OCI-LY3 (cell line): ENCODE measurements around the gene AHNAK.

Source experiments
- EZH2phosphoT487 ChIP-seq: fragments of 200-600 bp; shearing (Covaris generic); IDR thresholded peaks from 2 replicates; pipeline ENCODE4 v1.6.1; 2018; ENCODE audit warnings: antibody characterized with exemption, mixed run types, low read depth
- TF ChIP-seq, protein P1 (sequence below): fragments of 200-600, 300-600 bp; sonication (generic); IDR thresholded peaks from 2 replicates; pipeline ENCODE4 v1.5.1; 2014; ENCODE audit warnings: antibody characterized with exemption, low read length, low read depth

DNA sequence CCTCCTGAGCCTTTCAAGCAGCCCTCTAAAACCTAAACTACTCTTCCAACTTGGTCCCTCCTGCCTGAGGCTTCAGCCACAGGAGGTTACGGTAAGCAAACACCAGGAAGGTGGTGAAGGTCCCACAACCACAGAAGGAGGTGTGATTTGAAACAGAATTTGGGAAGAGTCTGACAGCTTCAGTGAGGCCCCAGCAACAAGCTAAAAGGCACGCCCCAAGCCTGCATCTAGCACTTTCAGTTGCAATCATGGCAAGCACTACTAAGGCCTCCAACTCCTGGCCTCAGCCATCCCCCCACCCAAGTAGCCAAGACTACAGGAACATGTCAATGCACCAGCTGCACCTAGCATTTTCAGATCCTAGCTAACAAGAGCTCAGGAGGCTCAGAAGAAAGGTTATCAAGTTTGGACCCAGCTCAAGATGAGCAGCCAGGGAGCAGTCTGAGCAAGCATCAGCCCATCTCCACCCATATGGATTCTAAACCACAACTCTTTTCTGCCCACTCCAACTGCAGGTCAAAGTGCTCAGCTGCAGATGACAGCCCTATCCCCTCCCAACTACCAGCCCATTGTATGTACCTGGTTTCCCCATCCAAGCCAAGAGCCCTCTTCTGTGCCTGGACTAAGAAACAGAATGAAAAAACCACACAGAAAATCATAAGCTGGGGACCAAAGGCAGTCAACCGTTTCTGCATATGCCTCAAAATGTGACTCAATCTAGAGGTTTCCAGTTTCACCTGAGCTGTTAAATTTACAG lies 10.4 kb upstream of the AHNAK start:
- TF ChIP-seq, protein P1, sequence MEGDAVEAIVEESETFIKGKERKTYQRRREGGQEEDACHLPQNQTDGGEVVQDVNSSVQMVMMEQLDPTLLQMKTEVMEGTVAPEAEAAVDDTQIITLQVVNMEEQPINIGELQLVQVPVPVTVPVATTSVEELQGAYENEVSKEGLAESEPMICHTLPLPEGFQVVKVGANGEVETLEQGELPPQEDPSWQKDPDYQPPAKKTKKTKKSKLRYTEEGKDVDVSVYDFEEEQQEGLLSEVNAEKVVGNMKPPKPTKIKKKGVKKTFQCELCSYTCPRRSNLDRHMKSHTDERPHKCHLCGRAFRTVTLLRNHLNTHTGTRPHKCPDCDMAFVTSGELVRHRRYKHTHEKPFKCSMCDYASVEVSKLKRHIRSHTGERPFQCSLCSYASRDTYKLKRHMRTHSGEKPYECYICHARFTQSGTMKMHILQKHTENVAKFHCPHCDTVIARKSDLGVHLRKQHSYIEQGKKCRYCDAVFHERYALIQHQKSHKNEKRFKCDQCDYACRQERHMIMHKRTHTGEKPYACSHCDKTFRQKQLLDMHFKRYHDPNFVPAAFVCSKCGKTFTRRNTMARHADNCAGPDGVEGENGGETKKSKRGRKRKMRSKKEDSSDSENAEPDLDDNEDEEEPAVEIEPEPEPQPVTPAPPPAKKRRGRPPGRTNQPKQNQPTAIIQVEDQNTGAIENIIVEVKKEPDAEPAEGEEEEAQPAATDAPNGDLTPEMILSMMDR, result no peak
- no peak for TF ChIP-seq EZH2phosphoT487
